Large intestine (tissue), 3 donors: ENCODE data around the gene PTPRN2. TPM values are rescaled to one million over a fixed set of nuclear protein-coding genes. Genes with fewer than 3 reads are reported as not detected.

Experiments
- DNase-seq, 2 donors: peaks; one replicate each; pipeline versions ENCODE4 v3.0.0 to v3.0.0-alpha.2; 2013
- H3K27ac ChIP-seq: one replicate; pipeline ENCODE4 v1.5.1; 2013; ENCODE audit warnings: low read length
- H3K27me3 ChIP-seq: 2 replicates; pipeline ENCODE4 v1.6.1; 2013; ENCODE audit warnings: low read length; ENCODE audit not compliant: control insufficient read depth, insufficient read depth
- H3K36me3 ChIP-seq: 2 replicates; pipeline ENCODE4 v1.6.1; 2013; ENCODE audit warnings: low read length; ENCODE audit not compliant: control insufficient read depth, insufficient read depth
- H3K4me1 ChIP-seq: one replicate; pipeline ENCODE4 v1.6.1; 2013; ENCODE audit warnings: low read length; ENCODE audit not compliant: control insufficient read depth, insufficient read depth
- H3K4me3 ChIP-seq: one replicate; pipeline ENCODE4 v1.5.1; 2013; ENCODE audit warnings: low read length
- H3K9me3 ChIP-seq: one replicate; pipeline ENCODE4 v1.6.1; 2013; ENCODE audit warnings: mild to moderate bottlenecking, low read depth, low read length, moderate library complexity; ENCODE audit not compliant: control insufficient read depth
- WGBS: methylation state at CpG from one replicate; pipeline ENCODE4 v1.1.5; 2013; ENCODE audit warnings: low lambda C conversion rate; ENCODE audit not compliant: insufficient coverage; 5-methylcytosine and 5-hydroxymethylcytosine counted together
- polyA plus RNA-seq: library from polyadenylated mRNA; unstranded; fragments of 120-200 nt; gene quantifications from one replicate; pipeline ENCODE4 v1.2.1, GENCODE V29; 2013

The PTPRN2 gene
- polyA plus RNA-seq, 1 donor = 13.4 TPM

GRCh38 chr7:157719705-157720655, 867.6 kb downstream of the PTPRN2 start:
- H3K4me3 ChIP-seq = no peak overlapping the region
- no peak overlapping the region for H3K27ac ChIP-seq
- WGBS = no CpG with 5 or more reads among the region's 36 CpGs
- H3K27me3 ChIP-seq = no peaks in the 10 kb centered on the region
- peaks cover 4% of the 10 kb centered on the region for H3K9me3 ChIP-seq
- H3K4me1 ChIP-seq = no peaks in the 10 kb centered on the region
- no peaks in the 10 kb centered on the region for H3K36me3 ChIP-seq
- no peak for DNase-seq

GRCh38 chr7:157719008-157719682, 868.5 kb downstream of the PTPRN2 start:
- H3K27ac ChIP-seq = no peak overlapping the region
- no peaks in the 10 kb centered on the region for H3K27me3 ChIP-seq
- DNase-seq = no peak
- no peaks in the 10 kb centered on the region for H3K36me3 ChIP-seq
- H3K4me1 ChIP-seq = no peaks in the 10 kb centered on the region
- H3K4me3 ChIP-seq = no peak overlapping the region
- no CpG with 5 or more reads among the region's 21 CpGs for WGBS
- H3K9me3 ChIP-seq = peaks cover 4% of the 10 kb centered on the region

GRCh38 chr7:157718303-157719007, 869.2 kb downstream of the PTPRN2 start:
- H3K4me1 ChIP-seq = no peaks in the 10 kb centered on the region
- no peaks in the 10 kb centered on the region for H3K36me3 ChIP-seq
- H3K27me3 ChIP-seq = no peaks in the 10 kb centered on the region
- WGBS = no CpG with 5 or more reads among the region's 27 CpGs
- H3K9me3 ChIP-seq = peaks cover 4% of the 10 kb centered on the region
- no peak for DNase-seq
- H3K4me3 ChIP-seq = no peak overlapping the region
- no peak overlapping the region for H3K27ac ChIP-seq

GRCh38 chr7:157717211-157718174, 870.1 kb downstream of the PTPRN2 start:
- Histone ChIP-seq H3K9me3 (peaks cover 4% of the 10 kb centered on the region), H3K27me3 (no peaks in the 10 kb centered on the region), H3K27ac (no peak overlapping the region), H3K4me1 (no peaks in the 10 kb centered on the region), H3K36me3 (no peaks in the 10 kb centered on the region), H3K4me3 (no peak overlapping the region)
- 100% methylated on average over 1 of the region's 31 CpGs for WGBS
- no peak for DNase-seq

- DNase-seq = no peak
- no peak overlapping the region for H3K4me3 ChIP-seq
- H3K4me1 ChIP-seq = no peaks in the 10 kb centered on the region
- no CpG with 5 or more reads among the region's 8 CpGs for WGBS
- H3K27ac ChIP-seq = no peak overlapping the region
- no peaks in the 10 kb centered on the region for H3K27me3 ChIP-seq
- H3K9me3 ChIP-seq = peaks cover 4% of the 10 kb centered on the region
- H3K36me3 ChIP-seq = no peaks in the 10 kb centered on the region
Observed at GRCh38 chr7:157715938-157716280, 871.7 kb downstream of the PTPRN2 start.

- Histone ChIP-seq H3K27ac (no peak overlapping the region), H3K9me3 (peaks cover 4% of the 10 kb centered on the region), H3K27me3 (no peaks in the 10 kb centered on the region), H3K36me3 (no peaks in the 10 kb centered on the region), H3K4me3 (no peak overlapping the region), H3K4me1 (no peaks in the 10 kb centered on the region)
- DNase-seq = no peak
- WGBS = no CpG with 5 or more reads among the region's 25 CpGs
Observed at GRCh38 chr7:157715071-157715937, 872.3 kb downstream of the PTPRN2 start.

GRCh38 chr7:157714166-157715070, 873.2 kb downstream of the PTPRN2 start:
- no peak overlapping the region for H3K4me3 ChIP-seq
- H3K27me3 ChIP-seq = no peaks in the 10 kb centered on the region
- peaks cover 4% of the 10 kb centered on the region for H3K9me3 ChIP-seq
- H3K27ac ChIP-seq = no peak overlapping the region
- no peaks in the 10 kb centered on the region for H3K36me3 ChIP-seq
- 100% methylated on average over 1 of the region's 29 CpGs for WGBS
- H3K4me1 ChIP-seq = no peaks in the 10 kb centered on the region
- DNase-seq = no peak

GRCh38 chr7:157713591-157713990, 874.0 kb downstream of the PTPRN2 start:
- 100% methylated on average over 4 of the region's 16 CpGs for WGBS
- no peak for DNase-seq

More at GRCh38 chr7:157713591-157713990, 874.0 kb downstream of the PTPRN2 start:
- H3K27ac ChIP-seq = no peak overlapping the region
- H3K36me3 ChIP-seq = no peaks in the 10 kb centered on the region
- H3K4me1 ChIP-seq = no peaks in the 10 kb centered on the region
- no peak overlapping the region for H3K4me3 ChIP-seq
- peaks cover 4% of the 10 kb centered on the region for H3K9me3 ChIP-seq
- H3K27me3 ChIP-seq = no peaks in the 10 kb centered on the region
